GM19463 (cell line): ENCODE measurements around the gene LCNL1.

Source experiments
- ATAC-seq: cut with Tn5 transposase; IDR thresholded peaks from one replicate; pipeline ENCODE4 v1.9.1; 2021; ENCODE audit warnings: mild to moderate bottlenecking, moderate library complexity; ENCODE audit not compliant: unreplicated experiment

LCNL1 gene

GRCh38 chr9:136946228-136947027, 36.4 kb upstream of the LCNL1 start:
- ATAC-seq, result no peak

GRCh38 chr9:136947028-136947891, 35.5 kb upstream of the LCNL1 start:
- no peak for ATAC-seq

GRCh38 chr9:136947955-136948510, 34.8 kb upstream of the LCNL1 start:
- ATAC-seq, result no peak

GRCh38 chr9:136949239-136949816, 33.5 kb upstream of the LCNL1 start:
- no peak for ATAC-seq

GRCh38 chr9:136949817-136950655, 32.8 kb upstream of the LCNL1 start:
- peak; percentile 96 for ATAC-seq

GRCh38 chr9:136950656-136951276, 32.0 kb upstream of the LCNL1 start:
- no peak for ATAC-seq

- ATAC-seq, result no peak
These were observed 31.1 kb upstream of the LCNL1 start, which contains the start of gene LCN12 for GRCh38 chr9:136951541-136952320. TSS of gene LCN12 (plus strand) at chr9:136952273. CDS start at chr9:136952328, 55 bp downstream.

GRCh38 chr9:136952321-136952850, 30.4 kb upstream of the LCNL1 start:
- no peak for ATAC-seq

- no peak for ATAC-seq
These were observed 29.7 kb upstream of the LCNL1 start for GRCh38 chr9:136952876-136953770.

GRCh38 chr9:136953771-136954269, 29.0 kb upstream of the LCNL1 start:
- ATAC-seq, result no peak

GRCh38 chr9:136954270-136955083, 28.3 kb upstream of the LCNL1 start:
- no peak for ATAC-seq

- ATAC-seq, result no peak
These were observed 27.4 kb upstream of the LCNL1 start for GRCh38 chr9:136955202-136955942.

GRCh38 chr9:136955943-136956335, 26.9 kb upstream of the LCNL1 start:
- ATAC-seq, result no peak

GRCh38 chr9:136956604-136957003, 26.2 kb upstream of the LCNL1 start:
- ATAC-seq, result no peak

- ATAC-seq, result no peak
These were observed 25.3 kb upstream of the LCNL1 start for GRCh38 chr9:136957461-136957860.

GRCh38 chr9:136957901-136958300, 24.9 kb upstream of the LCNL1 start:
- ATAC-seq, result no peak
